B cell (primary cell): ENCODE measurements around the gene SH3GL1. TPM values are rescaled to one million over a fixed set of nuclear protein-coding genes. Genes with fewer than 3 reads are reported as not detected.
A peak's percentile ranks its signal among the peaks of the same experiment; 100 is the strongest.

Experiments
- ATAC-seq: fragments of 200-7000 bp; cut with Tn5 transposase; one replicate; pipeline ENCODE4 v1.10.0; 2021; ENCODE audit warnings: low read depth, mild to moderate bottlenecking, moderate number of reproducible peaks, moderate library complexity
- CTCF ChIA-PET: fragments of 350-600 bp; sonication (Branson Sonifier 250); formaldehyde crosslinking; loops from one replicate; lab custom pipeline; 2021; ENCODE audit warnings: antibody characterized with exemption, inconsistent platforms; lab: Charles Lee
- POLR2A ChIA-PET: fragments of 350-600 bp; sonication (Branson Sonifier 250); formaldehyde crosslinking; loops from one replicate; lab custom pipeline; 2021; ENCODE audit warnings: antibody characterized with exemption; lab: Charles Lee
- DNase-seq: peaks from one replicate; pipeline ENCODE4 v3.0.0; 2013
- H2AFZ ChIP-seq: 2 replicates; pipeline ENCODE4 v1.6.1; 2012; ENCODE audit warnings: mild to moderate bottlenecking, low read depth, low read length; ENCODE audit not compliant: insufficient read depth, poor library complexity, severe bottlenecking
- H3K27ac ChIP-seq, 2 donors: 1 replicate in 1 of 2; 2 replicates in 1 of 2; pipeline ENCODE4 v1.5.1; 2012 to 2013; ENCODE audit warnings: low read length in 2 of 2, mild to moderate bottlenecking in 2 of 2, moderate library complexity in 1 of 2
- H3K27me3 ChIP-seq, 4 experiments: fragments of 200-600 bp in 1 of 4; sonication (generic) in 1 of 4; replicated peaks in 1 of 4; 1 replicate in 2 of 4; 2 replicates in 2 of 4; pipeline versions ENCODE4 v1.6.1 to v1.7.0; 2013 to 2016; ENCODE audit warnings: low read length in 3 of 4, mild to moderate bottlenecking in 2 of 4, mixed read lengths in 1 of 4, moderate library complexity in 1 of 4; ENCODE audit not compliant: insufficient read depth in 4 of 4, control insufficient read depth in 3 of 4; ENCODE audit errors: control extremely low read depth in 1 of 4
- H3K36me3 ChIP-seq, 2 experiments: replicated peaks in 1 of 2; 1 replicate in 1 of 2; 2 replicates in 1 of 2; pipeline versions ENCODE4 v1.6.1 to v1.7.1; 2013; ENCODE audit warnings: low read length in 1 of 2; ENCODE audit not compliant: insufficient read depth in 2 of 2, control insufficient read depth in 1 of 2; ENCODE audit errors: control extremely low read depth in 1 of 2, extremely low read depth in 1 of 2
- H3K4me1 ChIP-seq, 2 donors: fragments of 200-600 bp in 1 of 2; sonication (generic) in 1 of 2; 1 replicate in 1 of 2; 2 replicates in 1 of 2; pipeline versions ENCODE4 v1.5.1 to v1.6.1; 2013 to 2017; ENCODE audit warnings: low read length in 2 of 2; ENCODE audit not compliant: control insufficient read depth in 2 of 2, insufficient read depth in 2 of 2
- H3K4me2 ChIP-seq: replicated peaks from 2 replicates; pipeline ENCODE3; 2012; ENCODE audit warnings: mild to moderate bottlenecking, low read depth, low read length; ENCODE audit not compliant: poor library complexity, severe bottlenecking
- H3K4me3 ChIP-seq, 5 experiments: fragments of 200-600 bp in 1 of 5; sonication (generic) in 1 of 5; 1 replicate in 3 of 5; 2 replicates in 2 of 5; pipeline versions ENCODE4 v1.5.1 to v1.7.0; 2011 to 2016; ENCODE audit warnings: low read length in 4 of 5, mild to moderate bottlenecking in 4 of 5, low read depth in 2 of 5, control low read depth in 1 of 5, moderate library complexity in 1 of 5; ENCODE audit not compliant: insufficient read depth in 1 of 5; ENCODE audit errors: control extremely low read depth in 1 of 5, extremely low read depth in 1 of 5
- H3K79me2 ChIP-seq: fragments of 200-600 bp; sonication (generic); one replicate; pipeline ENCODE4 v1.6.0; 2016; ENCODE audit warnings: low read length; ENCODE audit not compliant: control insufficient read depth, insufficient read depth
- H3K9ac ChIP-seq: fragments of 200-600 bp; sonication (generic); 2 replicates; pipeline ENCODE4 v1.6.1; 2017; ENCODE audit warnings: mild to moderate bottlenecking, low read length, moderate library complexity
- H3K9me3 ChIP-seq, 3 donors: one replicate each; pipeline versions ENCODE4 v1.6.1 to v1.7.1; 2013; ENCODE audit warnings: low read length in 2 of 3; ENCODE audit not compliant: control insufficient read depth in 2 of 3, insufficient read depth in 1 of 3; ENCODE audit errors: control extremely low read depth in 1 of 3
- H4K20me1 ChIP-seq: 2 replicates; pipeline ENCODE4 v1.6.0; 2012; ENCODE audit warnings: mild to moderate bottlenecking, low read length; ENCODE audit not compliant: insufficient read depth, control insufficient read depth, poor library complexity, severe bottlenecking
- H3K27ac Mint-ChIP-seq: one replicate; pipeline ENCODE4 v1.8.0; 2021; ENCODE audit warnings: mixed read lengths
- H3K27me3 Mint-ChIP-seq: one replicate; pipeline ENCODE4 v1.8.0; 2021; ENCODE audit warnings: mixed read lengths
- H3K4me1 Mint-ChIP-seq: one replicate; pipeline ENCODE4 v1.8.0; 2021; ENCODE audit warnings: mixed read lengths
- H3K4me3 Mint-ChIP-seq: one replicate; pipeline ENCODE4 v1.8.0; 2021; ENCODE audit warnings: mixed read lengths
- H3K9me3 Mint-ChIP-seq: one replicate; pipeline ENCODE4 v1.8.0; 2022; ENCODE audit warnings: mixed read lengths; ENCODE audit not compliant: insufficient read depth
- CTCF ChIP-seq: fragments of 200-600 bp; IDR thresholded peaks from one replicate; pipeline ENCODE4 v1.8.0; 2022; ENCODE audit warnings: antibody characterized with exemption, mild to moderate bottlenecking
- EZH2 ChIP-seq: IDR thresholded peaks from 2 replicates; pipeline ENCODE4 v1.6.1; 2012; ENCODE audit warnings: borderline replicate concordance, low read depth, mild to moderate bottlenecking, moderate library complexity, low read length; ENCODE audit not compliant: insufficient read depth, poor library complexity, severe bottlenecking
- WGBS: methylation state at CpG from one replicate; pipeline ENCODE4 v1.1.5; 2013; ENCODE audit warnings: missing lambda C conversion rate; ENCODE audit not compliant: insufficient coverage; 5-methylcytosine and 5-hydroxymethylcytosine counted together
- intact Hi-C: fragments of 100-400 bp; cut with micrococcal nuclease; formaldehyde crosslinking; loops from one replicate; pipeline ENCODE4 v1.10.0; 2022
- polyA plus RNA-seq: library from polyadenylated mRNA; depleted of rRNA; stranded (reverse); fragments of >200 nt; gene quantifications from 2 replicates; pipeline ENCODE4 v1.2.3, GENCODE V29; 2012
- total RNA-seq, 2 donors: library from RNA; stranded (reverse); fragments of 120-200 nt in 1 of 2; gene quantifications; 1 replicate in 1 of 2; 2 replicates in 1 of 2; pipeline versions ENCODE4 v1.2.3 to v1.2.4, GENCODE V29; 2013 to 2022

SH3GL1 gene
- total and polyA plus RNA-seq, 2 donors (not counting 1 experiment from before 2014, with no cell fraction given) = 37.2 to 42.4 TPM

GRCh38 chr19:4373601-4374497 is 26.5 kb downstream of the SH3GL1 start:
- ATAC-seq = no peak
- TF ChIP-seq CTCF (no peak), EZH2 (no peak)
- DNase-seq = no peak
- intact Hi-C loops = no loop called here
- Mint-ChIP-seq H3K27me3 (no peaks in the 10 kb centered on the region), H3K4me3 (peak overlapping the region; percentile 65), H3K27ac (peak overlapping the region; percentile 73), H3K9me3 (no peaks in the 10 kb centered on the region), H3K4me1 (peaks cover 86% of the 10 kb centered on the region)
- Histone ChIP-seq H4K20me1 (peaks cover 79% of the 10 kb centered on the region), H3K36me3 (peaks cover 0 to 9% of the 10 kb centered on the region in 2 experiments), H3K27me3 (no peaks in the 10 kb centered on the region), H3K9me3 (peaks cover 0 to 3% (median 0%) of the 10 kb centered on the region in 3 donors), H3K4me3 (no peak overlapping the region), H3K4me1 (peaks cover 99 to 100% of the 10 kb centered on the region in 2 donors), H3K27ac (peak overlapping the region in 1 of 2 donors; percentile 63), H2AFZ (no peak overlapping the region), H3K4me2 (peak overlapping the region; percentile 96), H3K79me2 (peaks cover 83% of the 10 kb centered on the region), H3K9ac (no peak overlapping the region)
- ChIA-PET CTCF (interaction anchor here (1.4 to 4.1 kb wide), 4 partner anchors 25 to 106 kb away, joined by 3 to 29 read pairs (median 4); partner anchors contain the start of genes CHAF1A and SH3GL1), POLR2A (no interaction called here)
- WGBS = 75% methylated on average over 25 of the region's 25 CpGs

- 87% methylated on average over 8 of the region's 8 CpGs for WGBS
- no peak for TF ChIP-seq CTCF
- no peak for TF ChIP-seq EZH2
- Histone ChIP-seq H3K4me1 (peaks cover 99 to 100% of the 10 kb centered on the region in 2 donors), H3K27me3 (no peaks in the 10 kb centered on the region), H3K36me3 (peaks cover 0 to 9% of the 10 kb centered on the region in 2 experiments), H3K4me3 (no peak overlapping the region), H3K9ac (no peak overlapping the region), H3K79me2 (peaks cover 74% of the 10 kb centered on the region), H3K9me3 (peaks cover 0 to 3% (median 0%) of the 10 kb centered on the region in 3 donors), H3K27ac (peak overlapping the region in 1 of 2 donors; percentile 36), H3K4me2 (peak overlapping the region; percentile 96), H2AFZ (no peak overlapping the region), H4K20me1 (peaks cover 79% of the 10 kb centered on the region)
- DNase-seq (no peak), ATAC-seq (no peak)
- Mint-ChIP-seq H3K27me3 (no peaks in the 10 kb centered on the region), H3K4me1 (peaks cover 88% of the 10 kb centered on the region), H3K9me3 (no peaks in the 10 kb centered on the region), H3K4me3 (no peak overlapping the region), H3K27ac (peak overlapping the region; percentile 61)
- intact Hi-C loops = no loop called here
- CTCF ChIA-PET = no interaction called here
- POLR2A ChIA-PET = no interaction called here
Observed at GRCh38 chr19:4373013-4373367, 27.4 kb downstream of the SH3GL1 start.
